H1 (cell line): ENCODE data around the gene FLCN. TPM values are rescaled to one million over a fixed set of nuclear protein-coding genes. Genes with fewer than 3 reads are reported as not detected.

Experiments used
- ATF3 ChIP-seq: IDR thresholded peaks from 2 replicates; pipeline ENCODE4 v1.6.1; 2011; ENCODE audit warnings: low read depth, mild to moderate bottlenecking, low read length; ENCODE audit not compliant: insufficient read depth
- BCL11A ChIP-seq, 2 experiments: IDR thresholded peaks; one replicate each; pipeline ENCODE4 v1.6.1; 2011; ENCODE audit warnings: low read depth in 2 of 2, low read length in 2 of 2, mild to moderate bottlenecking in 2 of 2
- CREB1 ChIP-seq: IDR thresholded peaks from 2 replicates; pipeline ENCODE4 v1.6.1; 2012; ENCODE audit warnings: inconsistent platforms
- EGR1 ChIP-seq: IDR thresholded peaks from 2 replicates; pipeline ENCODE4 v1.6.1; 2011; ENCODE audit warnings: low read depth, low read length, borderline replicate concordance
- EP300 ChIP-seq, 2 experiments: IDR thresholded peaks; 1 replicate in 1 of 2; 2 replicates in 1 of 2; pipeline ENCODE4 v1.6.1; 2011 to 2012; ENCODE audit warnings: low read depth in 2 of 2, low read length in 2 of 2, mild to moderate bottlenecking in 2 of 2, borderline replicate concordance in 1 of 2, inconsistent platforms in 1 of 2, moderate library complexity in 1 of 2
- GABPA ChIP-seq: IDR thresholded peaks from 2 replicates; pipeline ENCODE4 v1.6.1; 2011; ENCODE audit warnings: mild to moderate bottlenecking, low read length, moderate library complexity, borderline replicate concordance; ENCODE audit not compliant: insufficient read depth
- JUND ChIP-seq: IDR thresholded peaks from 2 replicates; pipeline ENCODE4 v1.6.1; 2011; ENCODE audit warnings: mild to moderate bottlenecking, improper control_type of control experiment, low read length
- MAFK ChIP-seq: IDR thresholded peaks from 2 replicates; pipeline ENCODE4 v1.6.1; 2012; ENCODE audit warnings: low read depth, mild to moderate bottlenecking, improper control_type of control experiment, low read length
- PHF8 ChIP-seq: fragments of 200-600 bp; sonication (generic); conservative IDR thresholded peaks from 2 replicates; pipeline ENCODE4 v1.7.1; 2012; ENCODE audit warnings: low read depth, mild to moderate bottlenecking, inconsistent platforms, low read length, moderate library complexity
- POLR2AphosphoS5 ChIP-seq: IDR thresholded peaks from 2 replicates; pipeline ENCODE4 v1.6.1; 2011; ENCODE audit warnings: low read depth, low read length
- RAD21 ChIP-seq, 2 experiments: IDR thresholded peaks in 1 of 2; conservative IDR thresholded peaks in 1 of 2; 2 replicates each; pipeline ENCODE4 v1.6.1; 2011; ENCODE audit warnings: low read depth in 2 of 2, low read length in 2 of 2, improper control_type of control experiment in 1 of 2, inconsistent platforms in 1 of 2, mild to moderate bottlenecking in 1 of 2, moderate library complexity in 1 of 2
- RFX5 ChIP-seq: IDR thresholded peaks from 2 replicates; pipeline ENCODE4 v1.6.1; 2011; ENCODE audit warnings: low read depth, low read length, improper control_type of control experiment, borderline replicate concordance
- RXRA ChIP-seq: IDR thresholded peaks from 2 replicates; pipeline ENCODE4 v1.6.1; 2011; ENCODE audit warnings: low read depth, mild to moderate bottlenecking, low read length, moderate library complexity; ENCODE audit not compliant: insufficient read depth
- SIX5 ChIP-seq: IDR thresholded peaks from 2 replicates; pipeline ENCODE4 v1.6.1; 2011; ENCODE audit warnings: mild to moderate bottlenecking, low read depth, low read length
- TAF7 ChIP-seq: optimal IDR thresholded peaks from 2 replicates; pipeline ENCODE3; 2011; ENCODE audit warnings: low read depth, mild to moderate bottlenecking, inconsistent platforms, low read length, moderate library complexity, borderline replicate concordance
- YY1 ChIP-seq: IDR thresholded peaks from 2 replicates; pipeline ENCODE4 v1.6.1; 2011; ENCODE audit warnings: low read depth, mild to moderate bottlenecking, low read length
- polyA plus RNA-seq, 7 experiments: library from polyadenylated mRNA; depleted of rRNA in 3 of 7; stranded (reverse) in 5 of 7; unstranded in 2 of 7; fragments of >200 nt in 5 of 7; fragments of 200-250 nt in 2 of 7; gene quantifications; 1 replicate in 5 of 7; 2 replicates in 1 of 7; 4 replicates in 1 of 7; pipeline versions ENCODE4 v1.2.1 to v1.2.3, GENCODE V29; 2011 to 2013; ENCODE audit warnings: missing spikeins in 2 of 7, mixed read lengths in 2 of 7
- total RNA-seq: library from RNA; stranded (reverse); fragmentation: NEBNext Ultra II Directional; extraction: Animal tissue kit (Norgen Biotek cat#: 25700); gene quantifications from 2 replicates; pipeline ENCODE4 v1.2.1, GENCODE V29; 2021
- TF ChIP-seq, protein P1 (sequence below): IDR thresholded peaks from 2 replicates; pipeline ENCODE4 v1.6.1; 2012; ENCODE audit warnings: inconsistent platforms
- TF ChIP-seq, protein P2 (sequence below), 3 experiments: IDR thresholded peaks; 1 replicate in 2 of 3; 2 replicates in 1 of 3; pipeline versions ENCODE4 v1.5.1 to v1.6.1; 2011; ENCODE audit warnings: low read length in 3 of 3, mild to moderate bottlenecking in 3 of 3, inconsistent platforms in 2 of 3, low read depth in 1 of 3, moderate library complexity in 1 of 3; ENCODE audit not compliant: insufficient read depth in 1 of 3; ENCODE audit errors: control extremely low read depth in 1 of 3
- TF ChIP-seq, protein P3 (sequence below): IDR thresholded peaks from 2 replicates; pipeline ENCODE4 v1.6.1; 2011; ENCODE audit warnings: low read length, improper control_type of control experiment

The FLCN gene
- total and polyA plus RNA-seq, 2 of the 8 experiments (the other 6 are each of a cell fraction or from before 2014, with no cell fraction given), result 15.6 to 34.6 TPM

GRCh38 chr17:17237026-17237799 is at the start of gene FLCN (continued):
- TF ChIP-seq BCL11A (IDR thresholded peaks at IDR 0.05; ENCODE audit: low read depth in 2 of 2, low read length in 2 of 2), result no peak
- peak; percentile 45 for TF ChIP-seq EGR1
- TF ChIP-seq CREB1, result no peak
- TF ChIP-seq RFX5, result no peak
- peak; percentile 65; the same call in 1 of the 2 replicates for TF ChIP-seq POLR2AphosphoS5
- TF ChIP-seq MAFK, result no peak
- no peak for TF ChIP-seq TAF7
- TF ChIP-seq GABPA, result no peak
- peak; percentile 29; the same call in 1 of the 2 replicates for TF ChIP-seq SIX5
- TF ChIP-seq EP300 (IDR thresholded peaks at IDR 0.05; ENCODE audit: borderline replicate concordance in 1 of 2, low read depth in 2 of 2, low read length in 2 of 2), result peak in 1 of 2 experiments; percentile 92; a peak in 2 of 3 replicates
- TF ChIP-seq RXRA, result no peak
- TF ChIP-seq, protein P1, sequence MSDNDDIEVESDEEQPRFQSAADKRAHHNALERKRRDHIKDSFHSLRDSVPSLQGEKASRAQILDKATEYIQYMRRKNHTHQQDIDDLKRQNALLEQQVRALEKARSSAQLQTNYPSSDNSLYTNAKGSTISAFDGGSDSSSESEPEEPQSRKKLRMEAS, result peak; percentile 37
- TF ChIP-seq, protein P2, sequence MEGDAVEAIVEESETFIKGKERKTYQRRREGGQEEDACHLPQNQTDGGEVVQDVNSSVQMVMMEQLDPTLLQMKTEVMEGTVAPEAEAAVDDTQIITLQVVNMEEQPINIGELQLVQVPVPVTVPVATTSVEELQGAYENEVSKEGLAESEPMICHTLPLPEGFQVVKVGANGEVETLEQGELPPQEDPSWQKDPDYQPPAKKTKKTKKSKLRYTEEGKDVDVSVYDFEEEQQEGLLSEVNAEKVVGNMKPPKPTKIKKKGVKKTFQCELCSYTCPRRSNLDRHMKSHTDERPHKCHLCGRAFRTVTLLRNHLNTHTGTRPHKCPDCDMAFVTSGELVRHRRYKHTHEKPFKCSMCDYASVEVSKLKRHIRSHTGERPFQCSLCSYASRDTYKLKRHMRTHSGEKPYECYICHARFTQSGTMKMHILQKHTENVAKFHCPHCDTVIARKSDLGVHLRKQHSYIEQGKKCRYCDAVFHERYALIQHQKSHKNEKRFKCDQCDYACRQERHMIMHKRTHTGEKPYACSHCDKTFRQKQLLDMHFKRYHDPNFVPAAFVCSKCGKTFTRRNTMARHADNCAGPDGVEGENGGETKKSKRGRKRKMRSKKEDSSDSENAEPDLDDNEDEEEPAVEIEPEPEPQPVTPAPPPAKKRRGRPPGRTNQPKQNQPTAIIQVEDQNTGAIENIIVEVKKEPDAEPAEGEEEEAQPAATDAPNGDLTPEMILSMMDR (IDR thresholded peaks at IDR 0.05; ENCODE audit: control extremely low read depth in 1 of 3, insufficient read depth in 1 of 3, low read depth in 1 of 3, low read length in 3 of 3), result no peak
- TF ChIP-seq, protein P3, sequence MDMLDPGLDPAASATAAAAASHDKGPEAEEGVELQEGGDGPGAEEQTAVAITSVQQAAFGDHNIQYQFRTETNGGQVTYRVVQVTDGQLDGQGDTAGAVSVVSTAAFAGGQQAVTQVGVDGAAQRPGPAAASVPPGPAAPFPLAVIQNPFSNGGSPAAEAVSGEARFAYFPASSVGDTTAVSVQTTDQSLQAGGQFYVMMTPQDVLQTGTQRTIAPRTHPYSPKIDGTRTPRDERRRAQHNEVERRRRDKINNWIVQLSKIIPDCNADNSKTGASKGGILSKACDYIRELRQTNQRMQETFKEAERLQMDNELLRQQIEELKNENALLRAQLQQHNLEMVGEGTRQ, result peak; percentile 94
- no peak for TF ChIP-seq RAD21 (IDR thresholded peaks at IDR 0.05 in 1 of 2, conservative IDR thresholded peaks at IDR 0.05 in 1 of 2; ENCODE audit: low read depth in 2 of 2, low read length in 2 of 2)
- no peak for TF ChIP-seq YY1
- peak; percentile 91 for TF ChIP-seq PHF8
- peak; percentile 96 for TF ChIP-seq JUND
- peak; percentile 89 for TF ChIP-seq ATF3
